ENCODE results near the gene VMAC. TPM values are rescaled to one million over a fixed set of nuclear protein-coding genes. Genes with fewer than 3 reads are reported as not detected.

Gene VMAC
- total and polyA plus RNA-seq, 2 of the 13 experiments (the other 11 are each of a cell fraction or from before 2014, with no cell fraction given), result 2.4 TPM

- no peak for TF ChIP-seq ZFAT (CRISPR knock-in tag; conservative IDR thresholded peaks at IDR 0.05)
- TF ChIP-seq MTF2 (CRISPR knock-in tag; IDR thresholded peaks at IDR 0.05; ENCODE audit: borderline replicate concordance), result no peak
- no peak for TF ChIP-seq ZNF280B (CRISPR knock-in tag; IDR thresholded peaks at IDR 0.05; ENCODE audit: borderline replicate concordance)
- TF ChIP-seq ZKSCAN8 (CRISPR knock-in tag; IDR thresholded peaks at IDR 0.05; ENCODE audit: borderline replicate concordance), result no peak
- TF ChIP-seq IKZF4 (CRISPR knock-in tag; IDR thresholded peaks at IDR 0.05; ENCODE audit: borderline replicate concordance, low read depth, not compliant biosample characterization), result peak; percentile 59
- TF ChIP-seq ZNF816 (CRISPR knock-in tag; IDR thresholded peaks at IDR 0.05; ENCODE audit: borderline replicate concordance), result no peak
- no peak for TF ChIP-seq HNRNPK (IDR thresholded peaks at IDR 0.05; ENCODE audit: low read depth, low read length, poor library complexity, severe bottlenecking)
- no peak for TF ChIP-seq ZNF335 (CRISPR knock-in tag; IDR thresholded peaks at IDR 0.05)
- TF ChIP-seq CSRNP1 (CRISPR knock-in tag; IDR thresholded peaks at IDR 0.05), result 0 out of 2 replicates have a peak, but pooled peaks have one; percentile 53
- TF ChIP-seq ZNF205 (CRISPR knock-in tag; IDR thresholded peaks at IDR 0.05), result no peak
- TF ChIP-seq DZIP1 (CRISPR knock-in tag; IDR thresholded peaks at IDR 0.05), result 0 out of 2 replicates have a peak, but pooled peaks have one; percentile 44
- no peak for TF ChIP-seq TCF7L2 (IDR thresholded peaks at IDR 0.05; ENCODE audit: low read depth, low read length)
- TF ChIP-seq PHF21A (CRISPR knock-in tag; IDR thresholded peaks at IDR 0.05), result no peak
- no peak for TF ChIP-seq ZFP90 (CRISPR knock-in tag; IDR thresholded peaks at IDR 0.05; ENCODE audit: borderline replicate concordance)
- no peak for TF ChIP-seq REXO4 (CRISPR knock-in tag; IDR thresholded peaks at IDR 0.05; ENCODE audit: borderline replicate concordance)
- no peak for TF ChIP-seq MEF2D (CRISPR knock-in tag; IDR thresholded peaks at IDR 0.05)
- no peak for TF ChIP-seq ZFP36L1 (CRISPR knock-in tag; IDR thresholded peaks at IDR 0.05)
- no peak for TF ChIP-seq CEBPZ (IDR thresholded peaks at IDR 0.05; ENCODE audit: low read length)
- peak; percentile 42; the same call in 1 of the 2 replicates for TF ChIP-seq ZNF124 (CRISPR knock-in tag; IDR thresholded peaks at IDR 0.05)
- TF ChIP-seq ZSCAN20 (CRISPR knock-in tag; IDR thresholded peaks at IDR 0.05; ENCODE audit: borderline replicate concordance), result 0 out of 2 replicates have a peak, but pooled peaks have one; percentile 59
Measured at GRCh38 chr19:5904352-5905113, at the start of gene VMAC (continued).
